HG02981 (cell line): Measurements from ENCODE around the gene C2orf49.
A peak's percentile ranks its signal among the peaks of the same experiment; 100 is the strongest.

Experiments
- ATAC-seq: cut with Tn5 transposase; IDR thresholded peaks from one replicate; pipeline ENCODE4 v1.9.1; 2021; ENCODE audit warnings: mild to moderate bottlenecking, moderate library complexity; ENCODE audit not compliant: unreplicated experiment

Gene C2orf49

DNA sequence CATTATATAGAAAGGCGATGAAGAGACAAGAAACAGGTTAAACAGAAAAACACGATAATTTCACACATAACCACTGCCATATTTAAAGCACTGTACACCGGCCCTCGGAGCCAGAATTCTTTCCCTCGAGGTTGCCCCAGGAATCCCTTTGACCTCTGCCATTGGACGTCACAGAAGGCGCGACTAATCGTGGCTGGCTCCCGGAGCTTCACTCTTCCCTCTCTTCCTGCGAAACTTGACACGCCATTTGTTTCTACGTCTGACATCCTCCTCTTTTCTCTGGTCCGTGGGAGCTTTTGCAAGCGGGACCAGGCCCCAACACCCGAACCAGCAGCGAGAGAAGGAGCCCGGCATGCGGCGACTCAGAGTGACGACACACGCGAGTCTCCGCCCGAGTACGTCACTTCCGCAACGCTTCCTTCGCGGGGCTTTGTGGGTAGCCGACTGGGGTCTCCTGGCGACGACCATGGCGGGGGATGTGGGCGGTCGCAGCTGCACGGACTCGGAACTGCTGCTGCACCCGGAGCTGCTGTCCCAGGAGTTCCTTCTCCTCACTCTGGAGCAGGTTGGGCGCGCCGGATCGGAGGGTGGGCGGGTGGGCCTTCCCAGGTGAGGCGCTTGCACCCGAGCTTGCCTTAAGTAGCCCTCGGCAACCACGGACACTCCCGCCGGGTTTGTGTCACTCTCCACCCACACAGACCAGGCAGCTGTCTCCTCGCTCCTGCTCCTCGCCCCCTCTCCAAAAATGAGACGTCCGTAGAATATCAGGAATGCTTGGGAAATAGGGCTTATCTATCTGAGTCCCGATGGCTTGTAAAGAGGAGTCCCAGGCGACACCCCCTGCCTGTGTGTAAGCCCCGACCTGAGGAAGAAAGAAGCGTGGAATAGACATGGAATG lies at the start of gene C2orf49:
Gene C2orf49, plus strand, starts transcription at position 419 of the 898 bp plus-strand sequence. Its CDS starts 48 bp downstream, at position 467.
- peak; percentile 88 for ATAC-seq

GRCh38 chr2:105287692-105288091 lies 49.6 kb upstream of the C2orf49 start:
- no peak for ATAC-seq

DNA sequence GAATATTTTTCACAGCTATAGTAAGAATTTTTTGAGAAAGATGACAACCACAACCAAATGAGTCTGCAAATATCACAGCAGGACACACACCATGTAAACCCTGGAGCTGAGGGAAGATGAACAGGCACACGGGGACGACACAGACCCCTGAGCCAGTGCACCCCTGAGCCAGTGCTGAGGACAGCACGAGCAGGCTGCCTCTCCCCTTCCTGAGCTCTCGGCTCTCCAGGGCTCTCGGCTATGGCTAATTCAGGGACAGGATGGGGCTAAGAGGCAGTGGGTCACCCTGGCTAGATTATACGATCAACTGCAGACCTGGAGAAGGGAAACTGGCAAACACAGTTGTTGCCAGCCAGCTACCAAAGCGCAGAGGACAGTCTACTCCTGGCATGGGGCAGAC lies 49.2 kb upstream of the C2orf49 start:
- no peak for ATAC-seq

DNA sequence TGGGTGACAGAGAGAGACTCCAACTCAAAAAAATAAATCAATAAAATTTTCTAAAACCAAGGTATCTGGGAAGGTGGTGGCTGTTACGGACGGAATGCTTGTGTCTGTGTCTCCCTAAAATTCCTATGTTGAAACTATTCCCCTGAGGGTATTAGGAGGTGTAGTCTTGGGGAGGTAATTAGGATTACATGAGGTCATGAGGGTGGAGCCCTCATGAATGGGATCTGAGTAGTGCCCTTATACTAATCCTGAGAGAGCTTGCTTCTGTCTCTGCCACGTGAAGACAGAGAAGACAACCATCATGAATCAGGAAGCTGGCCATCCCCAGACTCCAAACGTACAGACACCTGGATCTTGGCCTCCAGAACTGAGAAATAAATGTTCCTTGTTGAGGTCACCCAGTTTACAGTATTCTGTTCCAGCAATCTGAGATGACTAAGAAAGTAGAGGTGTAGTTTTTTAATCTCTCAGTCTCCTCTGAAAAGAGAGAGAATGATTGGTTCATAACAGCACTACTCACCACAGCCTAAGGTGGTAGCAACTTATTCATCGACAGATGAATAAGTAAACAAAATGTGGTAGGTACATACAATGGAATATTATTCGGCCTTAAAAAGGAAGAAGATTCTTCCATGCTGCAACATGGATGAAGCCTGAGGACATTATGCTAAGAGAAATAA lies 46.2 kb upstream of the C2orf49 start:
- no peak for ATAC-seq

- ATAC-seq: no peak
Observed at GRCh38 chr2:105291981-105292380, 45.4 kb upstream of the C2orf49 start.

- no peak for ATAC-seq
Observed at GRCh38 chr2:105294046-105294445, 43.3 kb upstream of the C2orf49 start.

DNA sequence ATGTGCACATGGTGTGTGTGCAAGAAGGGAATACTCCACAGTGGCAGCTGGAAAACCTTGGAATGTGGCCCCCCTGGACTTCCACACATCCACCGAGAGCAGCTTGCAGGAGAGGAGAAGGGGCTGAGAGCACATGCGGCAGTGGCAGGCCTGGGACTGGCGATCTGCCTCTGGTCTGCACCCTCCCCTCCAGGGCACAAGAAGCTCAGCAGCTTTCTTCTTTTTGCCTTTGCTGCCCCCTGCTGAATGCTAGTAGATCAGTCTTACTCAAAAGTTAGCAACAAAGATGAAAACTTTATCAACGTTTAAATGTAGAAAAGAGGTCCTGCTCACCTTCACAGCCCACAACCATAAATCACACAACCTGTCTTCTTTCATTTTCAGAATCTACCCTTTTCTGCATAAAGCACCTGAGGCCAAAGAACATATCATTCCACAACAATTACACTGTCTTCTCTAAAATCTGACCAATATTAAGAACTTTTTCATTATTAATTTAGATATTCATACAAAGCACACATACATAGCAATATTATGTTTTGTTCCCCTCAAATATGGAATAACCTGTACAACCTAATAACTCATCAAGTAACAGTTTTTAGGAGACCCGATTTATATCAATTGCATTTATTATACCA lies 42.4 kb upstream of the C2orf49 start:
- no peak for ATAC-seq

DNA sequence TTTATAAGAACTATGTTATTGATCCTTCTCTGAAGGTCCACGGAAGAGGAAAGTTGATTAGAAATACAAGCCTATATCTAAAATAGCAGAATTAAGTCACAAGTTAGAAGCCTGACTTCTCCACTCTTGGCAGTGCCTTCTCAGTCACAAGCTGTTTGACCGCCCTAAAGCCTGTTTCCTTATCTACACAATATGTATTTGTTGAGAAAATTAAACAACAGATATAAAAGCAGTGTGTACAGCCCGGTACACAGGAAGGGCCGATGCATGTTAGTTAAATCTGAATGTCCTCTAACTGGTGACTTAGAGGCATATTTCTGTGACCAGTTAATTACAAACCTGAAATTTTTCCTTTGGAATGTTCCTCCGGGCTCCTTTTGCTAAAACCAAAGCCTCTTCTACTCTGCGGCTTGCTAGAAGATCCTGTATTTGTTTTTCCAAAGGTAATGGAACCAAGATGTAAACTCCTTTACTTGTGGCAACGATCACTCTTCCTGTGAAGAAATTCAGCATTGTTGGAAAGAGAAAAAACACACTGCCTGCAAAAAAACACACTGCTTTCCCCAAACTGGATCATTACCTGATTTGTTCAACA lies 41.2 kb upstream of the C2orf49 start:
- ATAC-seq: no peak

- ATAC-seq: no peak
Observed at GRCh38 chr2:105297216-105297615, 40.1 kb upstream of the C2orf49 start.

GRCh38 chr2:105298017-105298416 lies 39.3 kb upstream of the C2orf49 start:
- no peak for ATAC-seq

DNA sequence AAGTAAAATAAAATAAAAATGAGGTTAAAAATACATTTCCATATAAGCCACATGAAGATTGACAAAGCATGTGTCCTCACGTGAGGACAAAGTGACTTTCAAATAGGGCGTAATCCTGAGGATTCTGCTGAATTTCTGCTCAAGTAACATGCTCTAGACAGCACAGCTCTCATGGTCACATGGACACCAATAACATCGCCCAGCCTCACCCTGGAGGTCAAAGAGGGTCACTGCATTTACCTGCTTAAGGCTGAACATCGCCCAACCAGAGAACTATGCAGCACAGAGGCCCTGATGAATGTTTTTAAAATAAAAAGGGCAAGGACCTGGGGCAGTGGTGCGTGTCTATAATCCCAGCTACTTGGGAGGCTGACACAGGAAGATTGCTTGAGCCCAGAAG lies 38.0 kb upstream of the C2orf49 start:
- peak; percentile 48 for ATAC-seq

GRCh38 chr2:105301646-105302045 lies 35.7 kb upstream of the C2orf49 start:
- no peak for ATAC-seq

DNA sequence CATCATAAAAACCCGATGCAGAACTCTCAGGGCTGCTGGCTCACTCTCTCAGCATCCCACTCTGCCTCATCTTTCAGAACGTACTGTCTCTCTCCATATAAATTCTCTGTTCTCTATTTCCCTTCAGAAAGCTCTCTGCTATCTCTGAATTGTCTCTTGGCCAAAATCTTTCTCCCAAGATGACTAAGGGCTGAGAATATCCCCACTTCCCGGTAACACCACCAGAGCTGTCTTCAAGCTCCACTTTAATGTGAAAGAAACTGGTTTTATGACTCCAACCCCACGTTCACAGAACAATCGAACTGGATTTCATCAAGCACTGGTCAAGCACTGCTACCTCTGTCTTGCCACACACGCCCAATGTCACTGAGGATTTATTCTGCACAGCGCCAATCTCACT lies 30.2 kb upstream of the C2orf49 start:
- ATAC-seq: no peak

GRCh38 chr2:105307550-105307949 lies 29.8 kb upstream of the C2orf49 start:
- no peak for ATAC-seq

DNA sequence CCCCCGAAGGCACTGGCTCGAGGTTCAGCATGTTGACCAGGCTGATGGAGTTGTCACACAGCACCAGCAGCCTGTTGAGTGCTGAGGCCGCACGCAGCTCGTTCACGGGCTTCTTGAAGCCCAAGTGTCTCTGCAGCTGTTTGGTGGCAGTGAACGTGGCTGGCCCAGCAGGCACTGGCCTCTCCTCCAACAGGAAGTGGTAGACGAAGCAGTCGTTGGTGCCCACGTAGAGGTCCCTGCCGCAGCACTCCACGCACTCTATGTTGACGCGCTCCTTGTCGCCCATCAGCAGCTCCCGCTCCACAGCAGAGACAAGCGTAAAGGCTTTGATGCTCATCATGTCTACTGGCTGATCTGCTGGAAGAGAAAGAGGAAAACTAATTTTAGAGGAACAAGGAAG lies 29.4 kb upstream of the C2orf49 start:
- no peak for ATAC-seq

GRCh38 chr2:105308382-105309146 lies 28.8 kb upstream of the C2orf49 start:
- ATAC-seq: no peak

GRCh38 chr2:105309147-105309545 lies 28.2 kb upstream of the C2orf49 start:
- ATAC-seq: no peak

- no peak for ATAC-seq
Observed at GRCh38 chr2:105313877-105314276, 23.5 kb upstream of the C2orf49 start.

DNA sequence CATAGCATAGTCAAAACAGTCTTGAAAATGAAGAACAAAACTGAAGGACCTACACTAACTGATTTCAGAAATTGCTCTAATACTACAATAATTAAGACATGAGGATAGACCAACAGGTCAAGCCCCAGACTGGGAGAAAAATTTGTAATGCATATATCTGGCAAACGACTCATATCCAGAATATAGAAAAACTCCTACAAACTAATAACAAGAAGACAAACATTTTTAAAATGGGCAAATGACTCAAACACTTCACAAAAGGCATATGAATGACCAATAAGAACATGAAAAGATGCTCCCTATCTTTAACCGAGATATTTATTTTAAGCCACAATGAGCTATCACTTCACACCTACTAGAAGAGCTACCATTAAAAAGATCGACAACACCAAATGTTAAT lies 22.0 kb upstream of the C2orf49 start:
- ATAC-seq: peak; percentile 56

DNA sequence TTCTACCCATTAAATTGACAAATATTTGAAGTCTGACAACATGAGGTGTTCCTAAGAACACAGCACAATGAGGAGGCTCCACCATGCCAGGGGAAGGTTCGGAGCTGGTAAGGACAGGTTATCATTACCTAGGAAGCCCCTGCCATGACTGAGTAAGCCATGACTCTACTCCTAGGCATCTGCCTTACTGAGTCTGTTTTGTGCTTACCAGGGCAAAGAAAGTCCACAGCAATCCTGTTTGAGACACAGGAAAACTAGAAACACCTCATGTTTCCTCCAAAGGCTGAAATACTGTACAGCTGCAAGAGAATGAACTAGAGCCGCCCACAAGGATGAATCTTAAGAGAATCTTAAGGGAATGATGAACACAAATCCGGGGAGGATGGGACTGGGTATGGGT lies 19.4 kb upstream of the C2orf49 start:
- no peak for ATAC-seq
